Kidney epithelial cell (primary cell): Measurements from ENCODE around the gene MEF2C. TPM values are rescaled to one million over a fixed set of nuclear protein-coding genes. Genes with fewer than 3 reads are reported as not detected.

Experiments
- DNase-seq: peaks from one replicate; pipeline ENCODE4 v3.0.0-alpha.2; 2010; ENCODE audit warnings: low read depth
- H3K27me3 ChIP-seq: 2 replicates; pipeline ENCODE4 v1.6.0; 2011; ENCODE audit warnings: low read length; ENCODE audit not compliant: control insufficient read depth, insufficient read depth
- H3K36me3 ChIP-seq: 2 replicates; pipeline ENCODE4 v1.5.1; 2011; ENCODE audit warnings: low read length; ENCODE audit not compliant: control insufficient read depth, insufficient read depth
- H3K4me3 ChIP-seq: 2 replicates; pipeline ENCODE4 v1.5.1; 2011; ENCODE audit warnings: low read depth, mild to moderate bottlenecking, control low read depth, low read length
- CTCF ChIP-seq: IDR thresholded peaks from 2 replicates; pipeline ENCODE4 v1.5.1; 2011; ENCODE audit warnings: mild to moderate bottlenecking, moderate library complexity, low read length, control low read depth, inconsistent platforms; ENCODE audit not compliant: insufficient read depth, poor library complexity, severe bottlenecking
- total RNA-seq: library from RNA; depleted of rRNA; stranded (reverse); fragments of >200 nt; gene quantifications from 2 replicates; pipeline ENCODE4 v1.2.3, GENCODE V29; 2015

Gene MEF2C
- total RNA-seq, 1 donor from 2014 or later = 4.8 TPM

- DNase-seq = no peak
- Histone ChIP-seq H3K4me3 (no peak overlapping the region), H3K36me3 (no peaks in the 10 kb centered on the region), H3K27me3 (peaks cover 93% of the 10 kb centered on the region)
- TF ChIP-seq CTCF = no peak
Measured at GRCh38 chr5:88689668-88690408, 193.1 kb downstream of the MEF2C start.

- DNase-seq = no peak
- no peaks in the 10 kb centered on the region for H3K36me3 ChIP-seq
- no peak for TF ChIP-seq CTCF
- peaks cover 94% of the 10 kb centered on the region for H3K27me3 ChIP-seq
- H3K4me3 ChIP-seq = no peak overlapping the region
Measured at GRCh38 chr5:88688984-88689667, 193.9 kb downstream of the MEF2C start.

- no peak for TF ChIP-seq CTCF
- Histone ChIP-seq H3K36me3 (no peaks in the 10 kb centered on the region), H3K27me3 (peaks cover 94% of the 10 kb centered on the region), H3K4me3 (no peak overlapping the region)
- no peak for DNase-seq
Measured at GRCh38 chr5:88688156-88688983, 194.6 kb downstream of the MEF2C start.

GRCh38 chr5:88687373-88687911 lies 195.5 kb downstream of the MEF2C start:
- TF ChIP-seq CTCF = no peak
- no peaks in the 10 kb centered on the region for H3K36me3 ChIP-seq
- DNase-seq = no peak
- peaks cover 94% of the 10 kb centered on the region for H3K27me3 ChIP-seq
- H3K4me3 ChIP-seq = no peak overlapping the region

GRCh38 chr5:88686726-88687125 lies 196.3 kb downstream of the MEF2C start:
- no peak for TF ChIP-seq CTCF
- DNase-seq = no peak
- no peak overlapping the region for H3K4me3 ChIP-seq
- peaks cover 89% of the 10 kb centered on the region for H3K27me3 ChIP-seq
- no peaks in the 10 kb centered on the region for H3K36me3 ChIP-seq
